Stromal cell of bone marrow (primary cell): ENCODE measurements around the gene HIVEP3.

ENCODE experiments used
- DNase-seq: peaks from one replicate; pipeline ENCODE4 v3.0.0-alpha.2; 2012; ENCODE audit warnings: low read depth

HIVEP3 gene

GRCh38 chr1:41730806-41731205 lies 187.9 kb downstream of the HIVEP3 start:
- DNase-seq: no peak

GRCh38 chr1:41728403-41729202 lies 190.1 kb downstream of the HIVEP3 start:
- no peak for DNase-seq

GRCh38 chr1:41727749-41728115 lies 191.0 kb downstream of the HIVEP3 start:
- DNase-seq: no peak

GRCh38 chr1:41726899-41727748 lies 191.6 kb downstream of the HIVEP3 start:
- DNase-seq: no peak

GRCh38 chr1:41726292-41726691 lies 192.4 kb downstream of the HIVEP3 start:
- DNase-seq: no peak

GRCh38 chr1:41724926-41725325 lies 193.8 kb downstream of the HIVEP3 start:
- DNase-seq: no peak

GRCh38 chr1:41724248-41724647 lies 194.5 kb downstream of the HIVEP3 start:
- no peak for DNase-seq

- no peak for DNase-seq
These were observed 194.9 kb downstream of the HIVEP3 start for GRCh38 chr1:41723786-41724185.

GRCh38 chr1:41722184-41722583 lies 196.5 kb downstream of the HIVEP3 start:
- DNase-seq: no peak

GRCh38 chr1:41720861-41721410 lies 197.8 kb downstream of the HIVEP3 start:
- no peak for DNase-seq

GRCh38 chr1:41719590-41719989 lies 199.1 kb downstream of the HIVEP3 start:
- DNase-seq: no peak

GRCh38 chr1:41719128-41719527 lies 199.6 kb downstream of the HIVEP3 start:
- no peak for DNase-seq

GRCh38 chr1:41718497-41718896 lies 200.2 kb downstream of the HIVEP3 start:
- DNase-seq: no peak

- DNase-seq: no peak
These were observed 202.3 kb downstream of the HIVEP3 start for GRCh38 chr1:41716188-41717130.

- DNase-seq: no peak
These were observed 203.2 kb downstream of the HIVEP3 start for GRCh38 chr1:41715441-41716095.

GRCh38 chr1:41714638-41715389 lies 203.9 kb downstream of the HIVEP3 start:
- no peak for DNase-seq

- DNase-seq: peak; percentile 57
These were observed 205.0 kb downstream of the HIVEP3 start for GRCh38 chr1:41713557-41714327.

GRCh38 chr1:41713141-41713540 lies 205.6 kb downstream of the HIVEP3 start:
- no peak for DNase-seq

- DNase-seq: no peak
These were observed 206.0 kb downstream of the HIVEP3 start for GRCh38 chr1:41712695-41713094.

- no peak for DNase-seq
These were observed 206.6 kb downstream of the HIVEP3 start for GRCh38 chr1:41712081-41712480.
